GM12892 (cell line): ENCODE data around the gene TET1.
"Not testable (repeated sequence)": the region's sequence is repeated elsewhere in the genome, so short reads cannot be mapped to it uniquely, and the experiment has no call there.

Experiments
- POLR2A ChIP-seq: IDR thresholded peaks from 2 replicates; pipeline ENCODE4 v1.6.1; 2011; ENCODE audit warnings: low read depth, low read length, control low read depth
- TAF1 ChIP-seq: IDR thresholded peaks from 2 replicates; pipeline ENCODE4 v1.6.1; 2011; ENCODE audit warnings: low read depth, mild to moderate bottlenecking, control low read depth, low read length, borderline replicate concordance

- TF ChIP-seq POLR2A, TAF1: not testable (repeated sequence)
These were observed 152.9 kb downstream of the TET1 start for GRCh38 chr10:68713065-68713464.
